Activated CD4-positive, alpha-beta T cell treated with anti-CD3 and anti-CD28 coated beads, Interleukin-2, amount 10 ng/mL, durations not matched to agents 24 days and 14 days (primary cell): Measurements from ENCODE around the gene ZNF74. TPM values are rescaled to one million over a fixed set of nuclear protein-coding genes. Genes with fewer than 3 reads are reported as not detected.

Experiments
- DNase-seq: peaks from one replicate; pipeline ENCODE4 v3.0.0; 2022
- H3K27ac Mint-ChIP-seq: one replicate; pipeline ENCODE4 v1.8.0; 2022; ENCODE audit warnings: mild to moderate bottlenecking, mixed read lengths
- H3K27me3 Mint-ChIP-seq: one replicate; pipeline ENCODE4 v1.8.0; 2022; ENCODE audit warnings: mixed read lengths
- H3K36me3 Mint-ChIP-seq: one replicate; pipeline ENCODE4 v1.8.0; 2022; ENCODE audit warnings: low read depth, mild to moderate bottlenecking, mixed read lengths
- H3K4me1 Mint-ChIP-seq: one replicate; pipeline ENCODE4 v1.8.0; 2021; ENCODE audit warnings: mixed read lengths
- H3K4me3 Mint-ChIP-seq: one replicate; pipeline ENCODE4 v1.8.0; 2022; ENCODE audit warnings: mild to moderate bottlenecking, moderate library complexity, mixed read lengths
- H3K9me3 Mint-ChIP-seq: one replicate; pipeline ENCODE4 v1.8.0; 2021; ENCODE audit warnings: mixed read lengths
- intact Hi-C: fragments of 100-400 bp; cut with micrococcal nuclease; formaldehyde crosslinking; loops from one replicate; pipeline ENCODE4 v1.15.1; 2023
- total RNA-seq: library from RNA; stranded (reverse); gene quantifications from 2 replicates; pipeline ENCODE4 v1.2.3, GENCODE V29; 2022

Gene ZNF74
- total RNA-seq, 1 donor from 2014 or later: 17.0 TPM

- Mint-ChIP-seq H3K4me3 (peak overlapping the region; percentile 55), H3K27ac (no peak overlapping the region), H3K4me1 (peaks cover 9% of the 10 kb centered on the region), H3K36me3 (no peaks in the 10 kb centered on the region), H3K9me3 (no peaks in the 10 kb centered on the region), H3K27me3 (peaks cover 70% of the 10 kb centered on the region)
- intact Hi-C loops: loop anchor here (5.0 kb wide), 1 partner anchor 66 kb away; the partner anchor contains the start of gene KLHL22
- peak; percentile 56 for DNase-seq
Measured at GRCh38 chr22:20431511-20432192, 37.7 kb downstream of the ZNF74 start.

- Mint-ChIP-seq H3K4me1 (peaks cover 13% of the 10 kb centered on the region), H3K9me3 (no peaks in the 10 kb centered on the region), H3K36me3 (no peaks in the 10 kb centered on the region), H3K27ac (no peak overlapping the region), H3K27me3 (peaks cover 70% of the 10 kb centered on the region), H3K4me3 (peak overlapping the region; percentile 55)
- intact Hi-C loops: loop anchor here (5.0 kb wide), 1 partner anchor 65 kb away; the partner anchor contains the start of gene KLHL22
- DNase-seq: no peak
Measured at GRCh38 chr22:20432244-20432686, 38.3 kb downstream of the ZNF74 start.

GRCh38 chr22:20433191-20433590 is 39.2 kb downstream of the ZNF74 start:
- H3K4me3 Mint-ChIP-seq: no peak overlapping the region
- no peaks in the 10 kb centered on the region for H3K36me3 Mint-ChIP-seq
- DNase-seq: no peak
- H3K27ac Mint-ChIP-seq: no peak overlapping the region
- intact Hi-C loops: loop anchor here (5.0 kb wide), 1 partner anchor 64 kb away; the partner anchor contains the start of gene KLHL22
- H3K9me3 Mint-ChIP-seq: no peaks in the 10 kb centered on the region
- peaks cover 67% of the 10 kb centered on the region for H3K27me3 Mint-ChIP-seq
- peaks cover 13% of the 10 kb centered on the region for H3K4me1 Mint-ChIP-seq

GRCh38 chr22:20433686-20434241 is 39.8 kb downstream of the ZNF74 start:
- Mint-ChIP-seq H3K4me3 (no peak overlapping the region), H3K27ac (no peak overlapping the region), H3K27me3 (peaks cover 69% of the 10 kb centered on the region), H3K9me3 (no peaks in the 10 kb centered on the region), H3K36me3 (no peaks in the 10 kb centered on the region), H3K4me1 (peaks cover 13% of the 10 kb centered on the region)
- no peak for DNase-seq
- intact Hi-C loops: loop anchor here (5.0 kb wide), 1 partner anchor 64 kb away; the partner anchor contains the start of gene KLHL22

- Mint-ChIP-seq H3K36me3 (no peaks in the 10 kb centered on the region), H3K4me1 (peaks cover 9% of the 10 kb centered on the region), H3K4me3 (no peak overlapping the region), H3K27ac (no peak overlapping the region), H3K9me3 (no peaks in the 10 kb centered on the region), H3K27me3 (peaks cover 67% of the 10 kb centered on the region)
- no peak for DNase-seq
- intact Hi-C loops: loop anchor here (5.0 kb wide), 1 partner anchor 63 kb away; the partner anchor contains the start of gene KLHL22
Measured at GRCh38 chr22:20434264-20434751, 40.4 kb downstream of the ZNF74 start.

GRCh38 chr22:20434773-20435172 is 40.8 kb downstream of the ZNF74 start:
- peaks cover 9% of the 10 kb centered on the region for H3K4me1 Mint-ChIP-seq
- H3K27me3 Mint-ChIP-seq: peaks cover 70% of the 10 kb centered on the region
- H3K4me3 Mint-ChIP-seq: no peak overlapping the region
- no peaks in the 10 kb centered on the region for H3K36me3 Mint-ChIP-seq
- H3K9me3 Mint-ChIP-seq: no peaks in the 10 kb centered on the region
- H3K27ac Mint-ChIP-seq: no peak overlapping the region
- no peak for DNase-seq
- intact Hi-C loops: loop anchor here (5.0 kb wide), 1 partner anchor 63 kb away; the partner anchor contains the start of gene KLHL22

GRCh38 chr22:20435436-20436306 is 41.7 kb downstream of the ZNF74 start:
- intact Hi-C loops: no loop called here
- H3K27ac Mint-ChIP-seq: no peak overlapping the region
- H3K9me3 Mint-ChIP-seq: no peaks in the 10 kb centered on the region
- H3K36me3 Mint-ChIP-seq: no peaks in the 10 kb centered on the region
- H3K4me3 Mint-ChIP-seq: no peak overlapping the region
- DNase-seq: no peak
- peaks cover 63% of the 10 kb centered on the region for H3K27me3 Mint-ChIP-seq
- H3K4me1 Mint-ChIP-seq: peaks cover 7% of the 10 kb centered on the region

- Mint-ChIP-seq H3K36me3 (no peaks in the 10 kb centered on the region), H3K27ac (no peak overlapping the region), H3K27me3 (peaks cover 62% of the 10 kb centered on the region), H3K4me3 (peak overlapping the region; percentile 74), H3K9me3 (no peaks in the 10 kb centered on the region), H3K4me1 (peaks cover 7% of the 10 kb centered on the region)
- intact Hi-C loops: no loop called here
- DNase-seq: peak; percentile 61
Measured at GRCh38 chr22:20436307-20436767, 42.4 kb downstream of the ZNF74 start.

GRCh38 chr22:20436768-20437612 is 43.0 kb downstream of the ZNF74 start:
- Mint-ChIP-seq H3K27ac (no peak overlapping the region), H3K36me3 (no peaks in the 10 kb centered on the region), H3K9me3 (no peaks in the 10 kb centered on the region), H3K4me1 (peaks cover 5% of the 10 kb centered on the region), H3K27me3 (peaks cover 58% of the 10 kb centered on the region), H3K4me3 (peak overlapping the region; percentile 74)
- intact Hi-C loops: no loop called here
- peak; percentile 66 for DNase-seq

- Mint-ChIP-seq H3K36me3 (peaks cover 3% of the 10 kb centered on the region), H3K4me1 (peaks cover 4% of the 10 kb centered on the region), H3K9me3 (no peaks in the 10 kb centered on the region), H3K27ac (no peak within 1 kb of the TSS), H3K4me3 (peak within 1 kb of the TSS; percentile 74), H3K27me3 (peaks cover 50% of the 10 kb centered on the region)
- intact Hi-C loops: no loop called here
- peak; percentile 58 for DNase-seq
Measured at GRCh38 chr22:20437613-20438426, 43.9 kb downstream of the ZNF74 start, which contains the start of gene SCARF2. Gene SCARF2, minus strand, starts transcription at chr22:20437825. Its CDS starts 71 bp downstream, at chr22:20437754.

GRCh38 chr22:20438427-20438677 is 44.4 kb downstream of the ZNF74 start:
- Mint-ChIP-seq H3K27me3 (peaks cover 44% of the 10 kb centered on the region), H3K4me3 (no peak overlapping the region), H3K27ac (no peak overlapping the region), H3K9me3 (no peaks in the 10 kb centered on the region), H3K36me3 (peaks cover 6% of the 10 kb centered on the region), H3K4me1 (peaks cover 4% of the 10 kb centered on the region)
- DNase-seq: peak; percentile 55
- intact Hi-C loops: no loop called here

GRCh38 chr22:20438678-20439492 is 44.9 kb downstream of the ZNF74 start:
- Mint-ChIP-seq H3K36me3 (peaks cover 6% of the 10 kb centered on the region), H3K4me3 (no peak overlapping the region), H3K27me3 (peaks cover 42% of the 10 kb centered on the region), H3K9me3 (no peaks in the 10 kb centered on the region), H3K27ac (no peak overlapping the region), H3K4me1 (peaks cover 4% of the 10 kb centered on the region)
- intact Hi-C loops: no loop called here
- DNase-seq: no peak
